NCI-H345 treated with DMSO at 0.1 percent for 48 hours (cell line): Measurements from ENCODE around the gene AXDND1.
"Not testable (repeated sequence)": the region's sequence is repeated elsewhere in the genome, so short reads cannot be mapped to it uniquely, and the experiment has no call there.

Experiments used
- DNase-seq: peaks from one replicate; lab custom pipeline; 2025; ENCODE audit not compliant: unreplicated experiment; lab: John Stamatoyannopoulos, UW

Gene AXDND1

DNA sequence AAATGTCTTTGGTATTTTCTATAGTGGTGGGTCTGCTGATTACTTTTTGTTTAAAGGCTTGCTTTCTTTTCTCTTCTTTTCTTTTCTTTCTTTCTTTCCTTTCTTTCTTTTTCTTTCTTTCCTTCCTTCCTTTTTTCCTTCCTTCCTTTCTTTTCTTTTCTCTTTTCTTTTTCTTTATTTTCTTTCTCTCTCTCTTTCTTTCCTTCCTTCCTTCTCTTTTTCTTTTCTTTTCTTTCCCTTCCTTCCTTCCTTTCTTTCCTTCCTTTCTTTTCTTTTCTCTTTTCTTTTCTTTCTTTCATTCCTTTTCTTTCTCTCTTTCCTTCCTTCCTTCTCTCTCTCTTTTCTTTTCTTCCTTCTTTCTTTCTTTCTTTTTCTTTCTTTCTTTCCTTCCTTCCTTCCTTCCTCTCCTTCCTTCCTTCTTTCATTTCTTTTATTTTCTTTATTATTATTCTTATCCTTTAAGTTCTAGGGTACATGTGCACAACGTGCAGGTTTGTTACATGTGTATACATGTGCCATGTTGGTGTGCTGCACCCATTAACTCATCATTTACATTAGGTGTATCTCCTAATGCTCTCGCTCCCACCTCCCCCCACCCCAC, 93.9 kb downstream of the AXDND1 start:
- DNase-seq: not testable (repeated sequence)

GRCh38 chr1:179465661-179466060, 99.9 kb downstream of the AXDND1 start:
- DNase-seq: not testable (repeated sequence)

- DNase-seq: no peak
These were observed 108.9 kb downstream of the AXDND1 start for GRCh38 chr1:179474713-179475112.

GRCh38 chr1:179476484-179476883, 110.7 kb downstream of the AXDND1 start:
- no peak for DNase-seq

GRCh38 chr1:179478370-179478769, 112.6 kb downstream of the AXDND1 start:
- DNase-seq: no peak

DNA sequence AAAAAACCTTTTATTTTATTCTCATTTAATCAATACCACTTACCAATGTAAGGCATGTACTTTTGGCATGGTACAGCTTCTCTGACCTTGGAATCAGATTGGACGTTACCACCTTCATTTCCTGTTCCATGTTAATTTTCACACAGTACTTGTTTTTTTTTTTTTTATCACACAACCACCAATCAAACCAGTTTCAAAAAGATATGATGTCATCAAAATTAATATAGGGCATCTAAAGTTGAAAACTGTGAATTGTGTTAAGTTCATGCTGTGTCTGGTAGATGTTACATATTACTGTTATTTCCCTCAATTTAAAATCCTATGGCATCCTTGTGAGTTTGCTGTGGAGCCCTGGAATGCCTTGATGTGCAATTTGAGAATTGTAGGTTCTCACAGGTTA, 124.8 kb downstream of the AXDND1 start:
- DNase-seq: no peak

- DNase-seq: no peak
These were observed 127.6 kb downstream of the AXDND1 start for GRCh38 chr1:179493323-179493722.

GRCh38 chr1:179506199-179506598, 140.4 kb downstream of the AXDND1 start:
- no peak for DNase-seq

GRCh38 chr1:179509384-179509783, 143.6 kb downstream of the AXDND1 start:
- DNase-seq: no peak

GRCh38 chr1:179510038-179510437, 144.3 kb downstream of the AXDND1 start:
- no peak for DNase-seq

DNA sequence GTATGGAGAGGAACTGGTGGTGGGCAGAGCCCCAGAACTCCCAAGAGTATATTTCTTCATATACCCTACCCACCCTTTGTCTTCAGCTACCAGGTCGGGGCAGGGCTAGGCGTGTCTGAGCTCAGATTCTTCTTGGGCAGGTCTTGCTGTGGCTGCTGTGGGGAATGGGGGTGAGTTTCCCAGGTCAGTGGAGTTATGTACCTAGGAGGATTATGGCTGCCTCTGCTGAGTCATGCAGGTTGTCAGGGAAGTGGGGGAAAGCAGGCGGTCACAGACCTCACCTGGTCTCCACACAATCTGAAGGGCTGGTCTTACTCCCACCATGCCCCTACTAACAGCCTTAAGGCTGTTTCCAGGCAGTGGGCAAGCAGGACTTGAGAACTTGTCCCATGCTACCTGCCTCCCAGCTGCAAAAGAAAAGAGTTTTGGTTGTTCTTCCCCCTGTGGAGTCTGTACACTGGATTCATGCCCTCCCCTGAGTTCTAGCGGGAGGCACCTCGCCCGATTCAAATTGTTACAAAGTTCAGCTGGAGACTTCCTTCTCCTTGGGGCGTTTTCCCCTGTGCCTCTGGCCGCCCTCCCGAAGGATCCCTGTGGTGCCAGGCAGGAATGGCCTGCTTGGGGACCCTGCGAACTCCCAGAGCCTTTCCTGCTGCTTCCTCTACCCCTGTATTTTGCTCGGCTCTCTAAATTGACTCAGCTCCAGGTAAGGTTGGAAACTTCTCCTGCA, 151.4 kb downstream of the AXDND1 start:
- DNase-seq: no peak

- DNase-seq: not testable (repeated sequence)
These were observed 152.8 kb downstream of the AXDND1 start for GRCh38 chr1:179518544-179518943.

- DNase-seq: no peak
These were observed 163.9 kb downstream of the AXDND1 start for GRCh38 chr1:179529482-179530195.

- DNase-seq: no peak
These were observed 164.6 kb downstream of the AXDND1 start for GRCh38 chr1:179530352-179530751.

DNA sequence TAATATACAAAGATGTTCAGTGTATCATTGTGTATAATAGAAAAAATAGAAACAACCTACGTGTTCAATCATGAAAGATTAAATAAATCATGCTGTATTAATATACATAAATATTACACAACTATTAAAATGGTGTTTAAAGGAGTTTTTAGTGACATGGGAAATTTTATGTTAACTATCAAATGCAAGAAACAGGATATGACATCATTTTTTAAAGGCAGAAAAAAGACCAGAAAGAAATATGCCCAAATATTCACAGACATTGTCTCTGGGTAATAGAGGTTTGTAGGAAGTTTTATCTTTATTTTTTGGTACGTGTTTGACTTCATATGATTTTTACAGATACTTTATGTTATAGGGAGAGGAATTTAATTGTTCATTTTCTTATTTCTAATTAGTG, 176.0 kb downstream of the AXDND1 start:
- DNase-seq: no peak

DNA sequence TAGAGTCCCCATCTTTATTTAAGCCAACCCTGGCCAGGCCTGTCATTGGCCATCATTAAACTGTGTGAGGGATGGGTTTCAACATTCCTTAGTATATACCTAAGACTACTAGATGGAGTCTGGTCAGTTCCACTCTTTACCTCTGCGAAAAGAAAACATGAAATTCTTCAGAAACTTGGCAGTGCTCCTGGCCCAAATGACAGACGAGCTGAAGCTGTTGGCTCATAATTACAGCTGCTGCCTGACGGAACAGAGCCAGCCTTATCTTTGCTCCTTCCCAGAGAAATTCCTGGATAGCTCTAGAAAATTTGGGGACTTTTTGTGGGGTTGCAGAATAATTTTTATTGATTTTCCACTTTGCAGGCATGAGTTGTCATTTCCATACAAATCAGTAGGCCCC, 179.6 kb downstream of the AXDND1 start:
- no peak for DNase-seq

DNA sequence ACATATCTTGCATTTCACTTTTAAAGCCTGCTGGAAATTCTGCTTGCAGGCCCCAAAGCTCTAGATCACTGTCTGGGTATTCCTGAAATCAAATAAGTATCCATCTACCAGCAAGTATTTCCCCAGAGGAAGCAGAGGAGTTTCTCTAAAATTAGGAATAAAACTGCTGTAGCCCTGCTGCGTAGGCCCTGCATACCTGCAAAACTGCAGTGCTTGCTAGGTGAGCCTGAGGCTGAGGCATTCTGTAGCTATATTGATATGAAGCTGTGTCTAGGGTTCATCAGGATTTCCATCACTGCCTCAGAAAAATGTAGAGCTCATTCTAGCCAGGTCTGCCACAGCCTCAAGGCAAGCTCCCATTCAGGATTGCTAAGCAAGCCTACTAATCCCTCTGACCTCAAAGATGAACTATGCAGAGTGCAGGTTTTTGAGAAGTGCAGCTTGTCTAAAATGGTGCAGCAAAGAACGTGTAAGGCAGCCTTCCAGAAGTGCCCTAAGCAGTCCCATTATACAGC, 181.3 kb downstream of the AXDND1 start:
- no peak for DNase-seq

- no peak for DNase-seq
These were observed 183.0 kb downstream of the AXDND1 start for GRCh38 chr1:179548666-179549367.

DNA sequence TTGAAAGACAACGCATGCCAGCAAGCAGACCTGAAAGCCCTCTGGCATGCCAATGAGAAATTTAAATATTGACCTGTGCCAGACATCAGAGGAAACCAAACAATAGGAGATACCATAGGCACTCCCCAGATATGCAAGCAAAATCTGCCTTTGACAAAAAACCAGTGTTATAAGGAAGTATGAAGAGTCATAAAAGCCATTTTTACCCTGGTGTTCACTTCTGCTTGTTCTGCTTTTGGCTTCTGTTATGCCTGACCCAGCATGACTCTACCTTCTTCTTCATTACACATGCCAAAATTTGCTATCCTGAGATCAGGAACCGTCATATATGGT, 183.6 kb downstream of the AXDND1 start:
- DNase-seq: no peak

DNA sequence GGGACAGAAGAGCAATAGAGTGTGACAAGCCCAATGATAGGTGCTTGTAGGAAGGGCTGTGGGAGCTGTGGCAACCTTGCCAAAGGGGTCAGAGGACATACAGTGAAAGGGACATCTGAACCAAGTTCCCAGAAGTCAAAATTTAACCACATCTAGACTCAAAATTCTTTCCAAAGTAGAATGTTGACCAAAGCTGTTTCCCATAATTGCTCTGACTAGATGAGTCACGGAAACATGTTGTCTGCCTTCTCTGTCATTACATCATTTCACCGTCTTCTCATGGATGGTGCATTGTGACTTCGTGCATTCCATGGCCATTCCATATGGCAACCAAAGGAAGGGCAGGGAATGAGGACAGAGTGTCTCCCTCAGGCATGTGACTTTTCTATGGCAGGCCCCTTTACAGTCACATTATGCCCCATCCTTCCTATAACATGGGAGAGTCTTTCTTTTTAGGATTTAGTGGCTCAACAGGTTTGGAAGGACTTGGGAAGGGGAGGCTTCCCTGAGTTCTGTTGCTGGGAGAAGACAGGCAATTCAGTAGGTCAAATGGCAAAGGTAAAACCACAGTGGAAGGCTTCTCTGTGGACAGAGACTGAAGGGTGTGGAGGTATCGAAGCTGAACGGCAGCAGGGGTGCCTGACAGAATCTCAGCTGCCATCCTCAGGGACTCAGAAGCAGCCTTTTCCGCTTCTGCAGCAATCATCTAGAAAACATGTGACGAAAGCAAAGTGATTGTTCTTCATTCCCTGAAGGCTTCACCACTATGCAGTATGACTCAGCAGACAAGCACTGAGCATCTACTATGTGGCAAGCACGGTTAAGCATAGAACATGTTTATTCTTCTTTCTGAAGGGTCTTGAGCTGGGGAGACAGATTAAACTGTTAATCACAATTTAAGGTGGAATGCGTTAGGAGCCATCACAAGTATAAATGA, 185.2 kb downstream of the AXDND1 start:
- no peak for DNase-seq
